ENCODE results near the gene TXNDC2.
"Not testable (repeated sequence)": the region's sequence is repeated elsewhere in the genome, so short reads cannot be mapped to it uniquely, and the experiment has no call there.

TXNDC2 gene

DNA sequence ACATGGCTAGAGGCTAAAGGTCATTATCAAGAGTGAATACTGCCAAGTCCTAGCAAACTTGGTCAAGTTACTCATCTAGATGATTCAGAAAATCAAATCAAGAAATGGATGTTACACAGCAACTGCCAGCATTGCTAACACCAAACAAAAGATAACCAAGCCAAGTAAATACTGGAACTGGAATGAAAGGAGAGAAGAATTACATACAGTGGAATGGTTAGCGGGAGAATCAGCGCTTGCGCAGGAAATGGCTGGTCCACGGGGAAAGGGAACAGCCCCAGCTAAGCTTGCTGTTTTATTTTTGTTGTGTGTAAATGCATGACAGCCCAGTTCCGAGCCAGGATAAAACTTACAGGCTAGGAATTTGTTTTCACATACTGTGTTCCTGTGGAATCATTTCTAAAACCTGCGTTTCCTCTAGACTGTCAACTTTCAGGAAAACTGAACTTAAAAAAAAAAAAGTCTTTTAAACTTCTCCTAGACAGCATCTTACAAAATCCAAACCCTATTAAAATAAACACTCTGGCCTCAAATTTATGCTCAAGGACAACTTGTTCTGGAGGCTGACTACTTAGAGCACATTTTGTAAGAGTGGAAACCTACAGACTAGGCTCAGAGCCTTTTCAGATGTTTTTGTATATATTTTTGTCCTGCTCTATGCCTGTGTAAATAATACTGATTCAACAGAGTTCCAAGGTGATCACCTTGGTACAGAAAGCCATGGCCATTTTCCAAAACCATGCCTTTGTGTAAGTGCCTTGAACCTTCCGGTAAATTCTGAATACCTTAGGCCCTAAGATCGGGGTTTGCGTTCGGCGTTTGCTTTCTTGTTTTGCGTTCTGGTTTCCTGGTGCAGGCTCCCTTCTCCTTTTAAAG is 30.7 kb upstream of the TXNDC2 start:
- no peak for DNase-seq
- Histone ChIP-seq H3K27me3 (replicated peaks; ENCODE audit: insufficient read depth, low read length) (no peaks in the 10 kb centered on the region), H3K9me3 (replicated peaks; ENCODE audit: insufficient read depth, low read length) (no peaks in the 10 kb centered on the region), H3K9me2 (replicated peaks; ENCODE audit: insufficient read depth, low read length) (no peaks in the 10 kb centered on the region), H3K4me1 (ENCODE audit: low read length) (no peaks in the 10 kb centered on the region), H3K27ac (ENCODE audit: low read length) (no peak overlapping the region), H2AFZ (ENCODE audit: low read length) (no peak overlapping the region), H3K9ac (ENCODE audit: low read length) (no peak overlapping the region), H3K4me2 (ENCODE audit: low read depth, low read length) (no peak overlapping the region), H3K79me2 (ENCODE audit: low read length) (no peaks in the 10 kb centered on the region), H3K4me3 (ENCODE audit: low read length) (no peak overlapping the region), H3K36me3 (replicated peaks; ENCODE audit: insufficient read depth, low read length) (no peaks in the 10 kb centered on the region), H3F3A (ENCODE audit: insufficient read depth, low read length) (no peaks in the 10 kb centered on the region), H4K20me1 (ENCODE audit: insufficient read depth, low read length) (no peaks in the 10 kb centered on the region)
- TF ChIP-seq EZH2phosphoT487 (IDR thresholded peaks at IDR 0.05; ENCODE audit: low read length) (no peak), EZH2 (optimal IDR thresholded peaks at IDR 0.05; ENCODE audit: low read depth, low read length) (no peak)
- TF ChIP-seq, protein P1, sequence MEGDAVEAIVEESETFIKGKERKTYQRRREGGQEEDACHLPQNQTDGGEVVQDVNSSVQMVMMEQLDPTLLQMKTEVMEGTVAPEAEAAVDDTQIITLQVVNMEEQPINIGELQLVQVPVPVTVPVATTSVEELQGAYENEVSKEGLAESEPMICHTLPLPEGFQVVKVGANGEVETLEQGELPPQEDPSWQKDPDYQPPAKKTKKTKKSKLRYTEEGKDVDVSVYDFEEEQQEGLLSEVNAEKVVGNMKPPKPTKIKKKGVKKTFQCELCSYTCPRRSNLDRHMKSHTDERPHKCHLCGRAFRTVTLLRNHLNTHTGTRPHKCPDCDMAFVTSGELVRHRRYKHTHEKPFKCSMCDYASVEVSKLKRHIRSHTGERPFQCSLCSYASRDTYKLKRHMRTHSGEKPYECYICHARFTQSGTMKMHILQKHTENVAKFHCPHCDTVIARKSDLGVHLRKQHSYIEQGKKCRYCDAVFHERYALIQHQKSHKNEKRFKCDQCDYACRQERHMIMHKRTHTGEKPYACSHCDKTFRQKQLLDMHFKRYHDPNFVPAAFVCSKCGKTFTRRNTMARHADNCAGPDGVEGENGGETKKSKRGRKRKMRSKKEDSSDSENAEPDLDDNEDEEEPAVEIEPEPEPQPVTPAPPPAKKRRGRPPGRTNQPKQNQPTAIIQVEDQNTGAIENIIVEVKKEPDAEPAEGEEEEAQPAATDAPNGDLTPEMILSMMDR (IDR thresholded peaks at IDR 0.05; ENCODE audit: low read length) = no peak

DNA sequence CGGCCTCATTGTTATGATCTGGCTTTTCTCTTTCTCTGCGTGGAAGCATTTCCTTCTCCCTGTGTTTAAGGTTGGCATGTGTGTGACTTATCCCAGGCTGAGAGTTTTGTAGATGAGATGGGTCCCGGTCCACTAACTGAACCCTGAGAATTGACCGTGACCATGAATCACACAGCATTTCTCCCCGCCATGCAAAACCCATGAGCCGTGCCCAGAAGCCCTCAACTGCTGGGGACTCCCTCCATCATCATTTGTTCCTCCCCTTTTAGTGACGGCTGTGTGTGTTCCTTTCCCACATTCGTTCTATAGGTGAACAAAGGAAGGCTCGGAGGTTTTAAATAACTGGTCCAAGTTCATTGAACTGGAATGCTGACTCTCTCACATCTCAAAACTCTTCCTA is 30.1 kb upstream of the TXNDC2 start:
- no peak for TF ChIP-seq EZH2 (optimal IDR thresholded peaks at IDR 0.05; ENCODE audit: low read depth, low read length)
- TF ChIP-seq EZH2phosphoT487 (IDR thresholded peaks at IDR 0.05; ENCODE audit: low read length) = no peak
- TF ChIP-seq, protein P1 (IDR thresholded peaks at IDR 0.05; ENCODE audit: low read length) = no peak
- Histone ChIP-seq H3K27ac (ENCODE audit: low read length) (no peak overlapping the region), H3K9ac (ENCODE audit: low read length) (no peak overlapping the region), H2AFZ (ENCODE audit: low read length) (no peak overlapping the region), H3K4me1 (ENCODE audit: low read length) (peaks cover 1% of the 10 kb centered on the region; the same call in 1 of the 2 replicates), H3K4me2 (ENCODE audit: low read depth, low read length) (no peak overlapping the region), H3K9me3 (replicated peaks; ENCODE audit: insufficient read depth, low read length) (no peaks in the 10 kb centered on the region), H3K79me2 (ENCODE audit: low read length) (no peaks in the 10 kb centered on the region), H3K27me3 (replicated peaks; ENCODE audit: insufficient read depth, low read length) (no peaks in the 10 kb centered on the region), H3F3A (ENCODE audit: insufficient read depth, low read length) (no peaks in the 10 kb centered on the region), H3K4me3 (ENCODE audit: low read length) (no peak overlapping the region), H3K36me3 (replicated peaks; ENCODE audit: insufficient read depth, low read length) (no peaks in the 10 kb centered on the region), H4K20me1 (ENCODE audit: insufficient read depth, low read length) (no peaks in the 10 kb centered on the region), H3K9me2 (replicated peaks; ENCODE audit: insufficient read depth, low read length) (no peaks in the 10 kb centered on the region)
- no peak for DNase-seq

DNA sequence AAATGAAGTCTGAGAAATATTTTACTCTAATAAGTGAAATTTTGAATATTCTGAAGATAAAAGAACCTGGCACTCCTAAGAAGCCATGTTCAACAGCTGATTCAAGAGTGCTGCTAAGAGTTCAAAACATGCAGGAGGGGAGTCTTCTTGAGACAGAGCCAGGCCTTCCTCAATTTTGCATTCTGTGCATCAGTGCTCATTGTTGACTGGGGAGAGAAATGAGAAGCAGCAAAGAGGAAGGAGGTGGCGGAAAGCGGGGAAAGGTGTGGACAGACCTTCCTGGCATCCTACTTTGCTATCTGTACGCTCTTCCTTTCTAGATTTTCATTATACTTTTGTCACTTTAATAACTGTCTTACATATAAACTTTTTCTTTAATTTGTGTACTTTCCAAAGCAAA is 29.7 kb upstream of the TXNDC2 start:
- Histone ChIP-seq H3F3A (ENCODE audit: insufficient read depth, low read length) (no peaks in the 10 kb centered on the region), H3K9me3 (replicated peaks; ENCODE audit: insufficient read depth, low read length) (no peaks in the 10 kb centered on the region), H3K4me1 (ENCODE audit: low read length) (peaks cover 5% of the 10 kb centered on the region; the same call in 1 of the 2 replicates), H4K20me1 (ENCODE audit: insufficient read depth, low read length) (no peaks in the 10 kb centered on the region), H3K9me2 (replicated peaks; ENCODE audit: insufficient read depth, low read length) (no peaks in the 10 kb centered on the region), H2AFZ (ENCODE audit: low read length) (no peak overlapping the region), H3K36me3 (replicated peaks; ENCODE audit: insufficient read depth, low read length) (no peaks in the 10 kb centered on the region), H3K27me3 (replicated peaks; ENCODE audit: insufficient read depth, low read length) (no peaks in the 10 kb centered on the region), H3K4me2 (ENCODE audit: low read depth, low read length) (no peak overlapping the region), H3K4me3 (ENCODE audit: low read length) (no peak overlapping the region), H3K79me2 (ENCODE audit: low read length) (no peaks in the 10 kb centered on the region), H3K27ac (ENCODE audit: low read length) (no peak overlapping the region), H3K9ac (ENCODE audit: low read length) (no peak overlapping the region)
- no peak for TF ChIP-seq EZH2 (optimal IDR thresholded peaks at IDR 0.05; ENCODE audit: low read depth, low read length)
- TF ChIP-seq EZH2phosphoT487 (IDR thresholded peaks at IDR 0.05; ENCODE audit: low read length) = no peak
- TF ChIP-seq, protein P1 (IDR thresholded peaks at IDR 0.05; ENCODE audit: low read length) = no peak
- DNase-seq = no peak

DNA sequence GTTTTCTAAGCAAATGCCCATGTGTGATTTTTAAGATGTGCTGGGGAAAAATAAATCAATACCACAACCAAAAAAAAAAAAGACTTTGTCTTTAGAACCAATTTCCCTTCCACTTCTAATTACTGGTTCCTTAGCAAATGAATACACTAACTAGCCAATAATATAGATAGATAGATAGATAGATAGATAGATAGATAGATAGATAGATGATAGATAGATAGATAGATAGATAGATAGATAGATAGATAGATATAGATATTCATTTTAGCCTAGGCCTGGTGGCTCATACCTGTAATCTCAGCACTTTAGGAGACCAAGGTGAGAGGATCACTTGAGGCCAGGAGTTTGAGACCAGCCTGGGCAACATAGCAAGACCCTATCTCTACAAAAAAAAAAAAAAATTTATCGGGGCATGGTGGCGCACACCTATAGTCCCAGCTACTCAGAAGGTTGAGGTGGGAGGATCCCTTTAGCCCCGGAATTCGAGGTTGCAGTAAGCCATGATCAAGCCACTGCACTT is 28.2 kb upstream of the TXNDC2 start:
- not testable (repeated sequence) for DNase-seq; H3K27me3 ChIP-seq (replicated peaks; ENCODE audit: insufficient read depth, low read length); H3K4me3 ChIP-seq (ENCODE audit: low read length); H3F3A ChIP-seq (ENCODE audit: insufficient read depth, low read length); H3K79me2 ChIP-seq (ENCODE audit: low read length); H2AFZ ChIP-seq (ENCODE audit: low read length); H3K27ac ChIP-seq (ENCODE audit: low read length); H3K9me2 ChIP-seq (replicated peaks; ENCODE audit: insufficient read depth, low read length); H3K9me3 ChIP-seq (replicated peaks; ENCODE audit: insufficient read depth, low read length); H3K4me2 ChIP-seq (ENCODE audit: low read depth, low read length); H4K20me1 ChIP-seq (ENCODE audit: insufficient read depth, low read length); H3K9ac ChIP-seq (ENCODE audit: low read length); H3K36me3 ChIP-seq (replicated peaks; ENCODE audit: insufficient read depth, low read length)
- peaks cover 17% of the 10 kb centered on the region for H3K4me1 ChIP-seq (ENCODE audit: low read length)
